Sigmoid colon (tissue), 7 donors: ENCODE data around the gene IQGAP1. TPM values are rescaled to one million over a fixed set of nuclear protein-coding genes. Genes with fewer than 3 reads are reported as not detected.

ENCODE experiments used
- DNase-seq: peaks from one replicate; pipeline ENCODE4 v3.0.0-alpha.2; 2019
- H3K27ac ChIP-seq, 4 donors: fragments of 200-600 bp; sonication (generic); one replicate each; pipeline ENCODE4 v1.5.1; 2016 to 2019; ENCODE audit warnings: mild to moderate bottlenecking in 1 of 4
- H3K27me3 ChIP-seq, 3 donors: fragments of 200-600 bp; sonication (generic); one replicate each; pipeline ENCODE4 v1.5.1; 2019; ENCODE audit warnings: mild to moderate bottlenecking in 1 of 3
- H3K36me3 ChIP-seq, 4 donors: fragments of 200-600 bp; sonication (generic); one replicate each; pipeline ENCODE4 v1.5.1; 2016 to 2019
- H3K4me1 ChIP-seq, 4 donors: fragments of 200-600 bp; sonication (generic); one replicate each; pipeline ENCODE4 v1.5.1; 2017 to 2019
- H3K4me3 ChIP-seq, 4 donors: fragments of 200-600 bp; sonication (generic); one replicate each; pipeline ENCODE4 v1.5.1; 2017 to 2019; ENCODE audit warnings: mild to moderate bottlenecking in 2 of 4, moderate library complexity in 1 of 4
- H3K9me3 ChIP-seq, 4 donors: fragments of 200-600 bp in 3 of 4; sonication (generic) in 3 of 4; one replicate each; pipeline versions ENCODE4 v1.5.1 to v1.6.1; 2013 to 2019
- CTCF ChIP-seq, 4 experiments: fragments of 450-650 bp in 3 of 4; fragments of 200-600 bp in 1 of 4; IDR thresholded peaks; one replicate each; pipeline ENCODE4 v1.5.1; 2016 to 2019; ENCODE audit warnings: antibody characterized with exemption in 4 of 4, mild to moderate bottlenecking in 3 of 4, moderate library complexity in 2 of 4
- EP300 ChIP-seq, 4 donors: sonication (generic); formaldehyde crosslinking; IDR thresholded peaks; one replicate each; pipeline ENCODE4 v1.6.1; 2017; ENCODE audit warnings: antibody characterized with exemption in 4 of 4
- POLR2A ChIP-seq, 2 donors: fragments of 450-650 bp; IDR thresholded peaks; one replicate each; pipeline ENCODE4 v1.6.1; 2016; ENCODE audit warnings: antibody characterized with exemption in 2 of 2, mild to moderate bottlenecking in 2 of 2, moderate library complexity in 2 of 2
- POLR2AphosphoS5 ChIP-seq, 4 donors: sonication (generic); formaldehyde crosslinking; IDR thresholded peaks; one replicate each; pipeline ENCODE4 v1.6.1; 2017; ENCODE audit warnings: antibody characterized with exemption in 4 of 4
- WGBS, 2 donors: extraction: QIAGEN DNeasy Blood & Tissue Kit; methylation state at CpG; one replicate each; pipeline ENCODE4 v1.1.7; 2013; 5-methylcytosine and 5-hydroxymethylcytosine counted together
- intact Hi-C: fragments of 100-400 bp; cut with DNase I; formaldehyde crosslinking; loops from one replicate; pipeline ENCODE4 v1.15.1; 2023
- polyA plus RNA-seq, 3 donors: library from polyadenylated mRNA; stranded (reverse); fragments of 200-250 nt; gene quantifications; one replicate each; pipeline ENCODE4 v1.2.3, GENCODE V29; 2013
- total RNA-seq, 4 donors: library from RNA; depleted of rRNA; stranded (reverse); fragments of >200 nt; gene quantifications; one replicate each; pipeline ENCODE4 v1.1.0, GENCODE V29; 2016
- donor health status: healthy with polysubstance abuse.
- donor health status: Bipolar disorder and iron deficiency.
- donor health status: healthy.

IQGAP1 gene
- total and polyA plus RNA-seq, 7 donors, result 96.7 to 283 (median 135) TPM

GRCh38 chr15:90470453-90470852 lies 82.4 kb downstream of the IQGAP1 start:
- intact Hi-C loops, result no loop called here
- no peak for DNase-seq
- no peak for TF ChIP-seq POLR2A (IDR thresholded peaks at IDR 0.05)
- TF ChIP-seq EP300 (IDR thresholded peaks at IDR 0.05), result no peak
- no peak for TF ChIP-seq POLR2AphosphoS5 (IDR thresholded peaks at IDR 0.05)
- no peak for TF ChIP-seq CTCF (IDR thresholded peaks at IDR 0.05)
- Histone ChIP-seq H3K4me3 (no peak overlapping the region), H3K4me1 (peaks cover 0 to 10% (median 8%) of the 10 kb centered on the region in 4 donors), H3K27ac (no peak overlapping the region), H3K36me3 (peaks cover 6 to 89% (median 65%) of the 10 kb centered on the region in 4 donors), H3K9me3 (no peaks in the 10 kb centered on the region), H3K27me3 (no peaks in the 10 kb centered on the region)
- 51 to 73% methylated on average over 1 of the region's 1 CpG for WGBS, 2 donors

- no peak overlapping the region for H3K27ac ChIP-seq
- H3K27me3 ChIP-seq, result no peaks in the 10 kb centered on the region
- intact Hi-C loops, result no loop called here
- H3K36me3 ChIP-seq, result peaks cover 6 to 92% (median 66%) of the 10 kb centered on the region in 4 donors
- no peak for TF ChIP-seq POLR2AphosphoS5 (IDR thresholded peaks at IDR 0.05)
- no peak for TF ChIP-seq POLR2A (IDR thresholded peaks at IDR 0.05)
- TF ChIP-seq EP300 (IDR thresholded peaks at IDR 0.05), result no peak
- TF ChIP-seq CTCF (IDR thresholded peaks at IDR 0.05), result no peak
- peaks cover 0 to 4% (median 1%) of the 10 kb centered on the region in 4 donors for H3K4me1 ChIP-seq
- DNase-seq, result no peak
- no peak overlapping the region for H3K4me3 ChIP-seq
- H3K9me3 ChIP-seq, result no peaks in the 10 kb centered on the region
- 98 to 100% methylated on average over 3 of the region's 3 CpGs for WGBS, 2 donors
Observed at GRCh38 chr15:90471126-90471525, 83.1 kb downstream of the IQGAP1 start.

GRCh38 chr15:90471769-90472168 lies 83.7 kb downstream of the IQGAP1 start:
- TF ChIP-seq EP300 (IDR thresholded peaks at IDR 0.05), result no peak
- TF ChIP-seq POLR2AphosphoS5 (IDR thresholded peaks at IDR 0.05), result no peak
- no peak for TF ChIP-seq POLR2A (IDR thresholded peaks at IDR 0.05)
- peaks cover 8 to 92% (median 66%) of the 10 kb centered on the region in 4 donors for H3K36me3 ChIP-seq
- no peaks in the 10 kb centered on the region for H3K9me3 ChIP-seq
- H3K4me3 ChIP-seq, result no peak overlapping the region
- DNase-seq, result no peak
- H3K27ac ChIP-seq, result no peak overlapping the region
- H3K4me1 ChIP-seq, result no peaks in the 10 kb centered on the region
- intact Hi-C loops, result no loop called here
- no peaks in the 10 kb centered on the region for H3K27me3 ChIP-seq
- WGBS, 2 donors, result 74 to 93% methylated on average over 4 of the region's 4 CpGs

GRCh38 chr15:90478846-90479481 lies 90.9 kb downstream of the IQGAP1 start:
- H3K4me3 ChIP-seq, result no peak overlapping the region
- H3K27ac ChIP-seq, result no peak overlapping the region
- H3K36me3 ChIP-seq, result peaks cover 17 to 99% (median 64%) of the 10 kb centered on the region in 4 donors
- intact Hi-C loops, result no loop called here
- H3K4me1 ChIP-seq, result peaks cover 0 to 11% (median 5%) of the 10 kb centered on the region in 4 donors
- no peaks in the 10 kb centered on the region for H3K9me3 ChIP-seq
- TF ChIP-seq POLR2AphosphoS5 (IDR thresholded peaks at IDR 0.05) (no peak), CTCF (IDR thresholded peaks at IDR 0.05) (no peak), POLR2A (IDR thresholded peaks at IDR 0.05) (no peak), EP300 (IDR thresholded peaks at IDR 0.05) (no peak)
- no peaks in the 10 kb centered on the region for H3K27me3 ChIP-seq
- no peak for DNase-seq
- whole genome bisulfite sequencing, 2 donors, result 45 to 66% methylated on average over 8 of the region's 8 CpGs

GRCh38 chr15:90479656-90480055 lies 91.6 kb downstream of the IQGAP1 start:
- DNase-seq, result no peak
- Histone ChIP-seq H3K27ac (no peak overlapping the region), H3K4me3 (no peak overlapping the region), H3K27me3 (no peaks in the 10 kb centered on the region), H3K36me3 (peaks cover 20 to 99% (median 63%) of the 10 kb centered on the region in 4 donors), H3K9me3 (no peaks in the 10 kb centered on the region), H3K4me1 (peaks cover 0 to 11% (median 5%) of the 10 kb centered on the region in 4 donors)
- WGBS, 2 donors, result 95 to 97% methylated on average over 5 of the region's 5 CpGs
- TF ChIP-seq POLR2A (IDR thresholded peaks at IDR 0.05) (no peak), EP300 (IDR thresholded peaks at IDR 0.05) (no peak), POLR2AphosphoS5 (IDR thresholded peaks at IDR 0.05) (no peak), CTCF (IDR thresholded peaks at IDR 0.05) (no peak)
- intact Hi-C loops, result no loop called here
